NCI-H2081 treated with DMSO at 0.1 percent for 48 hours (cell line): ENCODE data around the gene CARMIL3.

Source experiments
- DNase-seq: peaks from one replicate; lab custom pipeline; 2025; lab: John Stamatoyannopoulos, UW

CARMIL3 gene

GRCh38 chr14:24063263-24063836 lies 11.5 kb downstream of the CARMIL3 start:
- no peak for DNase-seq

GRCh38 chr14:24064091-24064795 lies 12.4 kb downstream of the CARMIL3 start:
- DNase-seq = no peak

- no peak for DNase-seq
These were observed 13.0 kb downstream of the CARMIL3 start for GRCh38 chr14:24064856-24065255.

- DNase-seq = no peak
These were observed 13.6 kb downstream of the CARMIL3 start for GRCh38 chr14:24065408-24065807.

- DNase-seq = no peak
These were observed 14.8 kb downstream of the CARMIL3 start for GRCh38 chr14:24066496-24067132.

- DNase-seq = no peak
These were observed 15.6 kb downstream of the CARMIL3 start for GRCh38 chr14:24067133-24068082.

- DNase-seq = no peak
These were observed 17.1 kb downstream of the CARMIL3 start for GRCh38 chr14:24068711-24069410.

- no peak for DNase-seq
These were observed 17.6 kb downstream of the CARMIL3 start for GRCh38 chr14:24069411-24069735.

GRCh38 chr14:24070285-24071143 lies 18.7 kb downstream of the CARMIL3 start:
- DNase-seq = no peak

- no peak for DNase-seq
These were observed 19.4 kb downstream of the CARMIL3 start, which contains the start of gene CPNE6 for GRCh38 chr14:24071144-24071697. CPNE6 (plus strand) TSS chr14:24071562; CDS start chr14:24072937, 1,375 bp downstream.

GRCh38 chr14:24071836-24072430 lies 20.1 kb downstream of the CARMIL3 start:
- DNase-seq = no peak

GRCh38 chr14:24072436-24072835 lies 20.6 kb downstream of the CARMIL3 start:
- DNase-seq = no peak

GRCh38 chr14:24072881-24073877 lies 21.4 kb downstream of the CARMIL3 start:
- DNase-seq = no peak

GRCh38 chr14:24074625-24075484 lies 23.0 kb downstream of the CARMIL3 start:
- DNase-seq = no peak

- no peak for DNase-seq
These were observed 23.9 kb downstream of the CARMIL3 start for GRCh38 chr14:24075485-24076301.

- no peak for DNase-seq
These were observed 24.4 kb downstream of the CARMIL3 start for GRCh38 chr14:24076302-24076601.

- no peak for DNase-seq
These were observed 25.3 kb downstream of the CARMIL3 start for GRCh38 chr14:24077086-24077485.
